NCI-H1694 treated with DMSO at 0.1 percent for 48 hours (cell line): Measurements from ENCODE around the gene RPS18.

Experiments
- DNase-seq: peaks from one replicate; lab custom pipeline; 2025; lab: John Stamatoyannopoulos, UW

RPS18 gene

DNA sequence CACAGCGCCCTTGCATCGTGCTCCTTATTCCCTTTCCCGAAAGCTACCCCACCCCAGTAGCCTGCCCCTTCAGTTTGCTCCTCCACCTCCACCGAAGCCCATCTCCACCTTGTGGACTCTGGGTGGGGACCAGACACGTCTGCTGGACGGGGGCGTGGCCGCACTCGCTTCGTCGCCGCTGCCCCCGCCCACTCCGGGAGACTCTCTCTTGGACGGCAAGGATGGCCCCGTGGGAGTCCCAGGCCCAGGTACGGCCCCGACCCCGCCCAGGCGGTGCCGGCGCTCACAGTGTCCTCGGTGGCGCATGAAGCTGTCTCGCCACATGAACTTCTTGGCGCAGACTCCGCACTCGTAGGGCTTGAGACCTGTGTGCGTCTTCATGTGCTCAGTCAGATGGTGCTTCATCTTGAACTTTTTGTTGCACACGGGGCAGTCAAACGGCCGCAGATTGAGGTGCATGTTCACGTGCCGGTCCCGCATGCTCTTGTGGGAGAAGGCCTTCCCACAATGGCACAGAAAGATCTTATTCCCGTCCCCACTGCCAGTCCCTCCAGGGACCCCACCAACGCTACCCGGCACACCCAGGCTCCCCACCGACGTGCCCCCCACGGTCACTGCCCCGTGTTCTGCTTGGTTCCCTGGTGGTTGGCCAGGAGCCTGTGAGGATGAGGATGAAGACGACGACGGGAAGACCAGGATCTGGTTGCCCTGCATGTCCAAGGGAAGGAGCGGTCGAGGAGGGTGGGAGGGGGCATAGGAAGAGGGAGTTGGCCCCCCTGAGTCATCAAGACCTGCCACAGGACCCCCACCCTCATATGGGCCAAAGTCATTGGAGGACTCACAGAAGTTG is 43.3 kb downstream of the RPS18 start:
- DNase-seq = no peak

DNA sequence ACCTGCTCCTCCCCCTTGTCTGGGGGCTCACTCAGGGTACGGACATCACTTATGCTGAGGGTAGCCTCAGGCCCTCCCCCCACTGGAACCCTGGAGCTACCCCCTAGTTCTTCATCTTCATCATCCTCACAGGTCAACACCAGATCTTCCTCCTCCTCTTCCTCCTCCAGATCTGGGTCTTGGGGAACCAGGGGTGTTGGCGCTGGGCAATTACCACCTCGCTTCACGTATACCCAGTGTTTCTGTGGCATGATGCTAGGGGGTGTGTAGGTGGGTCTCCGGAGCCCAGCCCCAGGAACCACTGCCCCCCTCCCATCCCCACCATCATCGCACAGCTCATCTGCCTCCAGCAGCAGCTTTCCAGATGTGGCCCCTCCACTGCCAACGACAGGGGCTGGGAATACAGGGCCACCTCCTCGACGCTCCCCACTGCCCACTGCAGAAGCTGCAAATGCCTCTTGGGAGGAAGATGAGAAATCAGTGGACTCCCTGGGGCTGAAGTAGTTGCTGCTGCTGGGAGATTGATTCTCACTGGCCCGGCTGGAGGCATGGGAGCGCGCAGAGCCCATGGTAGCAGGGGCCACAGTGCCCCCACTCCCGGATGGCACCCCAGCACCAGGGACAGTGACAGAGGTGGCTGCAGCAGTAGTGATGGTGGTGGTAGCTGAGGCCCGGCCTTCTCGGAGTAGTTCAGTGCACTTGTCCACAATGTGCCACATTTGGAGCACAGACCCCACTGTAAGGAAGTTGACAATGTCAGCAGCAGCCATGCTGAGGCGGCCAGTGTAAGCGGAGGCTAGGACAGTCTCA is 44.1 kb downstream of the RPS18 start:
- no peak for DNase-seq

DNA sequence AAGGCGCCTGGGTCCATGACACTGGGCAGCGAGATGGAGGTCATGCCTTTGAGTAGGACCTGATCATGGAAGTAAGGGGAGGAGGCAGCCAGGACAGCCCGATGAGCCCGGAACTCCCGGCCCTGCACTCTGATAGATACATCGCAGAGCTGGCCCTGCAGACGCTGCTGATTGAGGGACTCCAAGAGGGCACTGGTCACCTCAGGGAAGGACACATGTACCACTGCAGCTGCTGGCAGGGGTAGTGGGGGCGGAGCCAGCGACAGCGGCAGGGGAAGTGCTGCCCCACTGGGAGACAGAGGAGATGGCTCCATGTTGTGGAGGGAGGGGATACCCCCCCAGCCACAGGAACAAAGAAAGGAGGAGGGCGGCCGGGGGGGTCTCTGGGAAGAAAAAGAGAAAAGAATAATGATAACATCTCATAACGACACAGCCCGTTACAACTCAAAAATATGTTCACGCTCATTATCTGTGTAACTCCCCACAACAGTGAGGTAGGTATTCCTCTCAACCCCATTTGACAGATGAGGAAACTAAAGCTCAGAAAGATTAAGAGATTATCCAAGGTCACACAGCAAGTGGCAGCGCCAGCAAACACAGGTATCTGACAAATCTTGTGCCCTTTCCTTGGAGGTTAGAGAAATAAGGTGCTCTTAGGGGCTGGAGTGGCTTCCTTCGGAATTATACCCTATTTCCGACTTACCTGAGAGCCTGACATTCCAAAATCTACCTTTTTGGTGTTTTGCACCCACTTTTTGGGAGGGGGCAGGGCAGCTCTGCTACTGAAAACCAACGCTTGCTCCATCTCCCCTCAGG is 44.9 kb downstream of the RPS18 start:
- no peak for DNase-seq

GRCh38 chr6:33317419-33317668 is 45.5 kb downstream of the RPS18 start:
- no peak for DNase-seq

DNA sequence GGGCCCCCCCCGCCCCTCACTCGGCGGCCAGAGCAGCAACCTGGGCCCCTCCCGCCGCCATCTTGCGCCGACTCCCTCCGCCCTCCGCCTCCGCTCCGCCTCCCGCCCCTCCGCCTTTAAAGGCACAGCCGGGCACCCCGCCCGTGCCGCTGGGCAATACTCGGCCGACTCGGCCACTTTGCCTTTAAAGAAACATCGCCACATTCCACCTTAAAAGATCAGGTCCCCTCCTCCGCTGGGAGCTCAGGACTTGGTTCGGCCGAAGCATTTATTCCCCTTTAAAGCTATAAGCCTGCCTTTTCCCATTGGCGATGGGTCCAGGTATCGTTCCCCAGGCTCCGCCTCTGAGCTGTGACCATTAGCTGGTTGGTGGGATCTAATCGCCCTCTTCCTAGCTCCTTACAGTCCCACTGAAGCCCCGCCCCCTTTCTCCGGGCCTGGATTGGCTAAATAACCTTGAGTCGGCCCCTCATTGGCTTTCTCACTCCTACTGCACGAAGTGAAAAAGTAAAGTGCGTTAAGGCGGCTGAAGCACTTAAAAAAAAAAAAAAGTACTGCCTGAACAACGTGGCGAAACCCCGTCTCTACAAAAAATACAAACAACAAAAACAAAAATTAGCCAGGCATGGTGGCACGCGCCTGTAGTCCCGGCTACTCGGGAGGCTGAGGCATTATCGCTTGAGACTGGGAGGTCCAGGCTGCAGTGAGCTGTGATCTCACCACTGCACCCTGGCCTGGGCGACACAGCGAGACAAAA is 46.0 kb downstream of the RPS18 start, which contains the start of gene ZBTB22:
TSS of gene ZBTB22 (minus strand) at position 76 of the 757 bp plus-strand sequence. CDS start 828 bp downstream, outside the sequence.
- peak; percentile 77 for DNase-seq

GRCh38 chr6:33318426-33319073 is 46.7 kb downstream of the RPS18 start:
- no peak for DNase-seq

- no peak for DNase-seq
Measured at GRCh38 chr6:33319939-33320314, 48.1 kb downstream of the RPS18 start.

DNA sequence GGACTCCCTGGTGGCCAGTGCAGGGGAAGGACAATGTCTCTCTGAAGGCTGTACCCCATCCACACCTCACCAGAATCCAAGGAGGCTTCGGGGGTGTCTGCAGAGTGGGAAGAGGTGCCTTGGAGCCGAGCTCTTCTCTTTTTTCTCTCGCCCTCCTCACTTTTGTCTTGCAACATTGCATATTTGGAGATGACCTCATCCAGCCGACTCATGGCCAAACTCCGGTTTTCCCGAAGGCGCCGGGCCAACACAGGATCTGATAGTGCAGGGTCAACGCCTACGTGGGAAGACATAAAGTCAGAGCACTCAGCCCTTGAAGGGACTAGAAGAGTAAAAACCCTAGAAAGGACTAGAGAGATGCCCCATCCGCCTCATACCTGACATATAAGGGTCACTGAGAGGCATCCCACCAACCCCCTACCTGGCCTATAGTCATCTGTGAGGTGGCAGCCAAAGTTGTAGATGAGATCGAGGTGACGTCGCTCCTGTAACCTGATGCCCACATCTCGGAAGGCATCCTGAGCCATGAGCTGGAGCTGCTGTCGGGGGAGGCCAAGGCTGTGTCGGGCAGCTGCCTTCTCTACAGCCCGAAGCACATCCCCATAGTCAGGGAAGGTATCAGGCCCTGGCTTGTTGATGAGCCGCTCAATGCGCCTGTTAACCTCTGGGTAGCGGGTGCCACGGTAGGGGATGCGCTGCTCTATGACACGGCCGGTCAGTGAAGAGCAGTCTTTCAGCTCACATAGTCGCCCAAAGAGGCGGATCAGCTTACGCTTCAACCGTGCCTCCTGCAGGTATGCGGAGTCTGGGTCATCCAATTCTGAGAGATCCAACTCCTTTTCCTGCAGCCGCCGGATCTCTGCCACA is 48.7 kb downstream of the RPS18 start:
- DNase-seq = no peak

- DNase-seq = no peak
Measured at GRCh38 chr6:33321227-33321626, 49.4 kb downstream of the RPS18 start.

- no peak for DNase-seq
Measured at GRCh38 chr6:33323623-33323948, 51.7 kb downstream of the RPS18 start.

DNA sequence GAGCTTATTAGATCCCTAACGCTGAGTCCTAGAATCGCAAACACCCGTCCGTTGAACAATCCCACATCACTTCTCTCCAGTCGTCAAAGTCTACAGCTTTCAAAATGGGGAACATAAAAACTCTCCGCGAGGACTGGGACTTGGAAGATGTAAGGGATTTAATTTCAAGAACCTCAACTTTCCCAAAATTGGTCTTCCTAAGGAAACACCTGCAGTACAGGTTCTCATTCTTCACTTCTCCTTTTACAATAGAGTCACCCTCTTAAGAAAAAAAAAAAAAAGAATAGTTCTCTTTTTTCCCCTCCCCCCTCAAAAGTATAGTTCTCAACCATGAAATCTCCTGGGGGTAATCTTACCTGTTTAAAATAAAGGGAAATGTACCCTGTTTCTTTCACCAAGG is 52.2 kb downstream of the RPS18 start:
- no peak for DNase-seq
